ENCODE results near the gene DUSP10. TPM values are rescaled to one million over a fixed set of nuclear protein-coding genes. Genes with fewer than 3 reads are reported as not detected.

The DUSP10 gene
- 26.0 and 38.7 TPM in 2 replicates for total RNA-seq

DNA sequence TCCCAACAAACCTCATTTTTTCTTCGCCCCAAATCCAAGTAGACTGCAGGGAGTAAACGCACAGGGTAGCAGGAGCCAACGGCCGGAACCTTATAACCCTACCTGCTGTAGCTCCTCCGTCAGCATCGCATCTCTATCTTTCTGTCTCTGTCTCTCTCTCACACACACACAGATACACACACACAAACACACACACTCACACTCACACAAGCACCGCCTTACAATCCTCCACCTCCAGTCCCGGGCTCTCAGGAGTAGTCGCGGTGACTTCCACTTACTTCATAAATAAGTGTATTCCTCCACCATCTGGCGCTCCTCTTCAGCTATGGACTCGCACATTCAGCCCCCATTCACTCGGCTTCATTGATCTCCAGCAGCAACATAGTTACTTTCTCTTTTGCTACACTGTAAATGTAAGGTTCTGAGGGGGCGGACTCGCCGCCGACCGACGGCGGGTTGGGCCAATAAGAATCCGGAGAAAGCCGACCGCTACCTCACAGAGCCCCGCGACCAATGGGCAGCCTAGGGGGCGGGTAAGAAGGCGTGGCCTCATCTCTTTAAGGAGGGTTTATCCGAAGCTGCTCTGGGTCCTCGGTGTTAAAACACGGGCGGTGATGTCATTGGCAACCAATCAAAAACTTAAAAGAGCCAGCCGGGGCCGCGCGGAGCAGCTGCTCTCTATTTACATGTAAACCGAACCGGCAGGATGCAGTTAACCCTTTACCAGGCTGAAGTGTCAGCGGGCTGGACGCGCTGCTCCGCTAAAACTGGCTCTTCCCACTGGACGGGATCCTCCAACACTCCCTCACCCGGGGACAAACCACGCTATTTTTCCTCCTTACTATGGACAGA lies at the start of gene DUSP10:
Gene DUSP10, minus strand, starts transcription at position 387 of the 852 bp plus-strand sequence. CDS start 2,345 bp downstream, outside the sequence.

Data from articular chondrocyte of knee joint (primary cell).